Measurements from ENCODE around the gene HOXD4.

DNA sequence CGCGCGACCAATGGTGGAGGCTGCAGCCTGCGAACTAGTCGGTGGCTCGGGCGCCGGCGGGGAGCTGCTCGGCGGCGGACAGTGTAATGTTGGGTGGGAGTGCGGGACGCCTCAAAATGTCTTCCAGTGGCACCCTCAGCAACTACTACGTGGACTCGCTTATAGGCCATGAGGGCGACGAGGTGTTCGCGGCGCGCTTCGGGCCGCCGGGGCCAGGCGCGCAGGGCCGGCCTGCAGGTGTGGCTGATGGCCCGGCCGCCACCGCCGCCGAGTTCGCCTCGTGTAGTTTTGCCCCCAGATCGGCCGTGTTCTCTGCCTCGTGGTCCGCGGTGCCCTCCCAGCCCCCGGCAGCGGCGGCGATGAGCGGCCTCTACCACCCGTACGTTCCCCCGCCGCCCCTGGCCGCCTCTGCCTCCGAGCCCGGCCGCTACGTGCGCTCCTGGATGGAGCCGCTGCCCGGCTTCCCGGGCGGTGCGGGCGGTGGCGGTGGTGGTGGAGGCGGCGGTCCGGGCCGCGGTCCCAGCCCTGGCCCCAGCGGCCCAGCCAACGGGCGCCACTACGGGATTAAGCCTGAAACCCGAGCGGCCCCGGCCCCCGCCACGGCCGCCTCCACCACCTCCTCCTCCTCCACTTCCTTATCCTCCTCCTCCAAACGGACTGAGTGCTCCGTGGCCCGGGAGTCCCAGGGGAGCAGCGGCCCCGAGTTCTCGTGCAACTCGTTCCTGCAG lies 28.5 kb upstream of the HOXD4 start, which contains the start of gene HOXD9:
- TF ChIP-seq, protein P1, sequence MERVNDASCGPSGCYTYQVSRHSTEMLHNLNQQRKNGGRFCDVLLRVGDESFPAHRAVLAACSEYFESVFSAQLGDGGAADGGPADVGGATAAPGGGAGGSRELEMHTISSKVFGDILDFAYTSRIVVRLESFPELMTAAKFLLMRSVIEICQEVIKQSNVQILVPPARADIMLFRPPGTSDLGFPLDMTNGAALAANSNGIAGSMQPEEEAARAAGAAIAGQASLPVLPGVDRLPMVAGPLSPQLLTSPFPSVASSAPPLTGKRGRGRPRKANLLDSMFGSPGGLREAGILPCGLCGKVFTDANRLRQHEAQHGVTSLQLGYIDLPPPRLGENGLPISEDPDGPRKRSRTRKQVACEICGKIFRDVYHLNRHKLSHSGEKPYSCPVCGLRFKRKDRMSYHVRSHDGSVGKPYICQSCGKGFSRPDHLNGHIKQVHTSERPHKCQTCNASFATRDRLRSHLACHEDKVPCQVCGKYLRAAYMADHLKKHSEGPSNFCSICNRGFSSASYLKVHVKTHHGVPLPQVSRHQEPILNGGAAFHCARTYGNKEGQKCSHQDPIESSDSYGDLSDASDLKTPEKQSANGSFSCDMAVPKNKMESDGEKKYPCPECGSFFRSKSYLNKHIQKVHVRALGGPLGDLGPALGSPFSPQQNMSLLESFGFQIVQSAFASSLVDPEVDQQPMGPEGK (CRISPR knock-in tag; IDR thresholded peaks at IDR 0.05; ENCODE audit: borderline replicate concordance) = no peak
- TF ChIP-seq PPARA (CRISPR knock-in tag; IDR thresholded peaks at IDR 0.05; ENCODE audit: borderline replicate concordance) (no peak), TSHZ2 (CRISPR knock-in tag; IDR thresholded peaks at IDR 0.05) (no peak), GLIS3 (CRISPR knock-in tag; IDR thresholded peaks at IDR 0.05) (no peak), TCF4 (CRISPR knock-in tag; IDR thresholded peaks at IDR 0.05; ENCODE audit: borderline replicate concordance) (no peak), SNAI2 (CRISPR knock-in tag; IDR thresholded peaks at IDR 0.05) (no peak), RARB (CRISPR knock-in tag; IDR thresholded peaks at IDR 0.05) (no peak), CREB5 (CRISPR knock-in tag; IDR thresholded peaks at IDR 0.05; ENCODE audit: low read depth) (no peak), ZFP30 (CRISPR knock-in tag; IDR thresholded peaks at IDR 0.05) (no peak), ZC3H10 (CRISPR knock-in tag; IDR thresholded peaks at IDR 0.05) (no peak)
- TF ChIP-seq, protein P2, sequence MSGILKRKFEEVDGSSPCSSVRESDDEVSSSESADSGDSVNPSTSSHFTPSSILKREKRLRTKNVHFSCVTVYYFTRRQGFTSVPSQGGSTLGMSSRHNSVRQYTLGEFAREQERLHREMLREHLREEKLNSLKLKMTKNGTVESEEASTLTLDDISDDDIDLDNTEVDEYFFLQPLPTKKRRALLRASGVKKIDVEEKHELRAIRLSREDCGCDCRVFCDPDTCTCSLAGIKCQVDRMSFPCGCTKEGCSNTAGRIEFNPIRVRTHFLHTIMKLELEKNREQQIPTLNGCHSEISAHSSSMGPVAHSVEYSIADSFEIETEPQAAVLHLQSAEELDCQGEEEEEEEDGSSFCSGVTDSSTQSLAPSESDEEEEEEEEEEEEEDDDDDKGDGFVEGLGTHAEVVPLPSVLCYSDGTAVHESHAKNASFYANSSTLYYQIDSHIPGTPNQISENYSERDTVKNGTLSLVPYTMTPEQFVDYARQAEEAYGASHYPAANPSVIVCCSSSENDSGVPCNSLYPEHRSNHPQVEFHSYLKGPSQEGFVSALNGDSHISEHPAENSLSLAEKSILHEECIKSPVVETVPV (CRISPR knock-in tag; IDR thresholded peaks at IDR 0.05) = no peak

Data from SK-N-SH treated with all-trans-retinoic acid at 6 μM for 48 hours (cell line).